ENCODE results near the gene EPHA10. TPM values are rescaled to one million over a fixed set of nuclear protein-coding genes. Genes with fewer than 3 reads are reported as not detected.

EPHA10 gene
- total and polyA plus RNA-seq, 7 donors: 0.05 TPM; not detected in 6

DNA sequence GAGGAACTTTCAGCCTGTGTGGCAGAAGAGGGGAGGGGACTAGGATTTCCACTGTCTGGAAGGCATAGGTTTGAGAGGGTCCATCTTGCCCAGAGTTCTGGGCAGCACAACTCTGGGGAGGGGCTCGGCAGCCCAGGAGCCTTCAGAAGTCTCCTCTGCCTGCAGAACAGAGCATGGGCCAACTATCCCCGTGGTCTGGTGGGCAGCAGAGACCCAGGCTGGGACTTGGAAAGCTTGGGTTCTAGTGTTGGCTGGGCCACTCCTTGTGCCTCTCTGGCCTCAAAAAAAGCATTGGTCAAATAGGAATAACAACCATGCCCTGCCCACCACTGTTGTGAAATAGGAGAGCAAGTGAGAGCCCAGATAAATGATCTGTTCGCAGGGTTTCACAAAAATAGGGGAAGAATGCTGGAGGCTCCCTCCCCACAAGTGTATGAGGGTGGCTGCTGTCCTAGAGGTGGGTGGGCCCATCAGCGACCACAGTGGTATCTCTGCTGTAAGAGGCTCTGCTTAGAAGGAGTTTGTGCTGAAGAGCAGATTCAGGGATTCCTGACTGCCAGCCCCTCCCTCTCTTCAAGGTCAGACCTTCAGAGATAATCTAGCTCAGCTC is 8.9 kb downstream of the EPHA10 start:
- WGBS, 3 donors: 50 to 60% (median 58%) methylated on average over 4 of the region's 4 CpGs
- DNase-seq: no peak
- no peak overlapping the region for H3K27ac ChIP-seq
- H3K36me3 ChIP-seq (ENCODE audit: insufficient read depth in 1 of 2, low read depth in 1 of 2): no peaks in the 10 kb centered on the region
- no peak overlapping the region for H3K4me3 ChIP-seq
- TF ChIP-seq, protein P1, sequence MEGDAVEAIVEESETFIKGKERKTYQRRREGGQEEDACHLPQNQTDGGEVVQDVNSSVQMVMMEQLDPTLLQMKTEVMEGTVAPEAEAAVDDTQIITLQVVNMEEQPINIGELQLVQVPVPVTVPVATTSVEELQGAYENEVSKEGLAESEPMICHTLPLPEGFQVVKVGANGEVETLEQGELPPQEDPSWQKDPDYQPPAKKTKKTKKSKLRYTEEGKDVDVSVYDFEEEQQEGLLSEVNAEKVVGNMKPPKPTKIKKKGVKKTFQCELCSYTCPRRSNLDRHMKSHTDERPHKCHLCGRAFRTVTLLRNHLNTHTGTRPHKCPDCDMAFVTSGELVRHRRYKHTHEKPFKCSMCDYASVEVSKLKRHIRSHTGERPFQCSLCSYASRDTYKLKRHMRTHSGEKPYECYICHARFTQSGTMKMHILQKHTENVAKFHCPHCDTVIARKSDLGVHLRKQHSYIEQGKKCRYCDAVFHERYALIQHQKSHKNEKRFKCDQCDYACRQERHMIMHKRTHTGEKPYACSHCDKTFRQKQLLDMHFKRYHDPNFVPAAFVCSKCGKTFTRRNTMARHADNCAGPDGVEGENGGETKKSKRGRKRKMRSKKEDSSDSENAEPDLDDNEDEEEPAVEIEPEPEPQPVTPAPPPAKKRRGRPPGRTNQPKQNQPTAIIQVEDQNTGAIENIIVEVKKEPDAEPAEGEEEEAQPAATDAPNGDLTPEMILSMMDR (IDR thresholded peaks at IDR 0.05): no peak
- no peaks in the 10 kb centered on the region for H3K9me3 ChIP-seq
- H3K4me1 ChIP-seq: no peaks in the 10 kb centered on the region
- intact Hi-C loops (cut with DNase I): no loop called here
- ATAC-seq: no peak
- peaks cover 2 to 64% (median 33%) of the 10 kb centered on the region in 3 donors for H3K27me3 ChIP-seq (ENCODE audit: insufficient read depth in 3 of 3, low read length in 2 of 3)

DNA sequence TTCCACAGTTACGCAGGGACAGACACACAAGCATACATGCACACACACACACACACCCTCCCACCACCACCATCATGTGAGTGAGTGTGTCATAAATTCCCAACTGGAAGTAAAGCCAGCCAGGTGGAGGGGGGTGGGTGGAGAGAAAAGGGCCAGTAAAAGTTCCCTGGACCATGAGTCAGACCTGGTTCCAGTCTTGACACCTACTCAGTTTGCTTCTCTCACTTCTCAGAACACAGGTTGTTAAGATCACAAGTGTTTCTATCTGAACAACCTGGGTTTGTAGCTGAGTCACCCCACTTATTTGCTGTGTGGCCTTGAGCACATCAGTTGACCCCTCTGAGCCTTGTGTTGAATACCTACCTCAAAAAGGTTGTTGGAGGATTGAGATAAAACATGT is 9.6 kb downstream of the EPHA10 start:
- Histone ChIP-seq H3K27me3 (ENCODE audit: insufficient read depth in 3 of 3, low read length in 2 of 3) (peaks cover 2 to 71% (median 35%) of the 10 kb centered on the region in 3 donors), H3K27ac (no peak overlapping the region), H3K9me3 (no peaks in the 10 kb centered on the region), H3K4me3 (no peak overlapping the region), H3K36me3 (ENCODE audit: insufficient read depth in 1 of 2, low read depth in 1 of 2) (no peaks in the 10 kb centered on the region), H3K4me1 (no peaks in the 10 kb centered on the region)
- 31 to 81% (median 69%) methylated on average over 1 of the region's 1 CpG for WGBS, 3 donors
- intact Hi-C loops (cut with DNase I): no loop called here
- TF ChIP-seq, protein P1 (IDR thresholded peaks at IDR 0.05): no peak
- no peak for ATAC-seq
- no peak for DNase-seq

DNA sequence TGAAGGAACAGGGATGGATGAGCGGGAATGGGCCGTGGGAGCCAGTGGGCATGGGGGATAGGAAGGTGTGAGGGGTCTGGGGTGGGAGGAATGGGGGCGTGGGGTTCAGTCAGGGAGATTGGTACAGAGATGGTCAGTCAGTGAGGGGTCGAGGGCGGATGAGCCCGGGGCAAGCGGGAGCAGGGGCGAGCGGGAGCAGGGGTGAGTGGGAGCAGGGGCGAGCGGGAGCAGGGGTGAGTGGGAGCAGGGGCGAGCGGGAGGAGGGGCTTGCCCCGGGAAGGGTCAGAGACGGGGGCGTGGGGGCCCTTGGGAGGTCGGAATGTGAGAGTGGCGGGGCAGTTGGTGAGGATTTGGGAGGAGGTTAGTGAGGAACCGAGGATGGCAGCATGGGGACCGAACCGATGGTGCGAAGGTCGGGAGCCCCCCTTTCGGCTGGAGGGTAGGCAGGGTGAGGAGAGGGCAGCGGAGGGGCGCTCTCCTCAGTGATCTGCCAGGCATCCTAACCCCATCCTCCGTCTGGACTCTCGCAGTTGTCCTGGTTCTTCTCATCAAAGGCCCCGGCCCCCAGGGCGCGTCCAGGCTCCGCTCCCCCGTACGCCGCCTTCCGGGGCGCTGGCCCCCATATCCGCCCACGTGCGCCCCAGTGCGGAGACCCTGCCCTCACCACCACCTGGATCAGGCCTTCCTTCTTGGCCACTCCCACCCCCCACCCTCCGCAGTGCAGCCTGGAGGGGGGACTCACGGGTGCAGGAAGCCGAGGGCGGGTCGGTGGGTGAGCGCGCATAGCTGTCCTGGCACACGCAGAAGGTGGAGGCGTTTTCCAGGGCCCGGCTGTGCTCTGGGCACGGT is 11.2 kb downstream of the EPHA10 start:
- intact Hi-C loops (cut with DNase I): no loop called here
- no peak for ATAC-seq

DNA sequence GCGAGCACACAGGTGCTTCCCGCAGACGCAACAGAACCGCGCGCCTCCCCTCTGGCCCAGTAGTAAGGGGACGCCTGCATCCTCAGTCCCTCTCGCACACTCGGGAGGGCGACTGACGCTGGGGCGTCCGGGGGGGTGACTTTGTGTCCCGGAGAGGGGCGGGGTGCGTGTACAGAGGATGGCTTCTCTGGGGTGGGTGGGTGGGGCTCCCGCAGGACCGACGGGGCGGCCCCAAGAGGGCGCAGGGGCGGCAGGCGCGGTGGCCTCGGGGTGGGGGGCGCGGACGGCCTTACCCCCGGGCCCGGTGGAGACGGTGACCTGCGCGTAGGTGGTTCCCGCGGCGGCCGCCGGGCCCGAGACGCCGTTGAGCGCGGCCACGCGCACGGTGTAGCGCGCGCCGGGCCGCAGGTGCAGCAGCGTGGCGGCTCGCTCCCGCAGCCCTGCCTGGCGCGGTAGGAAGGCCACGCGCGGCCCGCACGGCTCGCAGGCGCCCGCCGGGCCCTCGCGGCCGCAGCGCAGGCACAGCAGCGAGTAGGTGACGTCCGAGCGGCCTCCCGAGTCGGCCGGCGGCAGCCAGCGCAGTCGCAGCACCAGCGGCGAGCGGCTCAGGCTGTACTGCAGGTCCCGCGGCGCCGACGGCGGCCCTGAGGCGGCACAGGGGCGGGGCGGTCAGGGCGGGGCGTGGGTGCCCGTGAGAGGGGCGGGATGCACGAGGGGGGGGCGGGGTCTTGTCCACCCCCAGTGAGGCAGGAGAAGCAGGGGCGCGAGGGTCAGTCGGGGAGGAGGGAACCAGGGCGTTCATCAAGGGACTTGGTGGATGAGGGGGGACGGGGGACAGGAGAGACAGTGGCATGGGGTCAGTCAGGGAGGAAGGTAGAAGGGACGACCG is 12.1 kb downstream of the EPHA10 start:
- DNase-seq (no peak), ATAC-seq (peak in 1 of 4 donors; percentile 31)
- H3K9me3 ChIP-seq: no peaks in the 10 kb centered on the region
- 2 to 3% (median 2%) methylated on average over 27 to 105 of the region's 105 CpGs for WGBS, 3 donors
- TF ChIP-seq, protein P1 (IDR thresholded peaks at IDR 0.05): no peak
- H3K36me3 ChIP-seq (ENCODE audit: insufficient read depth in 1 of 2, low read depth in 1 of 2): no peaks in the 10 kb centered on the region
- intact Hi-C loops (cut with DNase I): no loop called here
- peaks cover 0 to 63% (median 28%) of the 10 kb centered on the region in 3 donors for H3K27me3 ChIP-seq (ENCODE audit: insufficient read depth in 3 of 3, low read length in 2 of 3)
- H3K27ac ChIP-seq: no peak overlapping the region
- H3K4me3 ChIP-seq: peak overlapping the region; percentile 25
- no peaks in the 10 kb centered on the region for H3K4me1 ChIP-seq

More for the DNA sequence above, 11.2 kb downstream of the EPHA10 start:
- Histone ChIP-seq H3K9me3 (no peaks in the 10 kb centered on the region), H3K27ac (no peak overlapping the region), H3K4me1 (no peaks in the 10 kb centered on the region), H3K27me3 (ENCODE audit: insufficient read depth in 3 of 3, low read length in 2 of 3) (peaks cover 0 to 67% (median 34%) of the 10 kb centered on the region in 3 donors), H3K36me3 (ENCODE audit: insufficient read depth in 1 of 2, low read depth in 1 of 2) (no peaks in the 10 kb centered on the region), H3K4me3 (no peak overlapping the region)
- WGBS, 3 donors: 4 to 6% (median 5%) methylated on average over 43 to 52 of the region's 52 CpGs
- DNase-seq: no peak
- TF ChIP-seq, protein P1 (IDR thresholded peaks at IDR 0.05): no peak

Measured in psoas muscle (tissue), 8 donors.